Tracheal epithelial cell (primary cell): Measurements from ENCODE around the gene CHST2. TPM values are rescaled to one million over a fixed set of nuclear protein-coding genes. Genes with fewer than 3 reads are reported as not detected.

Experiments
- total RNA-seq: library from RNA; depleted of rRNA; stranded (reverse); fragments of >200 nt; gene quantifications from 2 replicates; pipeline ENCODE4 v1.2.1, GENCODE V29; 2014

The CHST2 gene, protein sequence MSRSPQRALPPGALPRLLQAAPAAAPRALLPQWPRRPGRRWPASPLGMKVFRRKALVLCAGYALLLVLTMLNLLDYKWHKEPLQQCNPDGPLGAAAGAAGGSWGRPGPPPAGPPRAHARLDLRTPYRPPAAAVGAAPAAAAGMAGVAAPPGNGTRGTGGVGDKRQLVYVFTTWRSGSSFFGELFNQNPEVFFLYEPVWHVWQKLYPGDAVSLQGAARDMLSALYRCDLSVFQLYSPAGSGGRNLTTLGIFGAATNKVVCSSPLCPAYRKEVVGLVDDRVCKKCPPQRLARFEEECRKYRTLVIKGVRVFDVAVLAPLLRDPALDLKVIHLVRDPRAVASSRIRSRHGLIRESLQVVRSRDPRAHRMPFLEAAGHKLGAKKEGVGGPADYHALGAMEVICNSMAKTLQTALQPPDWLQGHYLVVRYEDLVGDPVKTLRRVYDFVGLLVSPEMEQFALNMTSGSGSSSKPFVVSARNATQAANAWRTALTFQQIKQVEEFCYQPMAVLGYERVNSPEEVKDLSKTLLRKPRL
- total RNA-seq, result 2.1 and 38.3 TPM in 2 replicates

DNA sequence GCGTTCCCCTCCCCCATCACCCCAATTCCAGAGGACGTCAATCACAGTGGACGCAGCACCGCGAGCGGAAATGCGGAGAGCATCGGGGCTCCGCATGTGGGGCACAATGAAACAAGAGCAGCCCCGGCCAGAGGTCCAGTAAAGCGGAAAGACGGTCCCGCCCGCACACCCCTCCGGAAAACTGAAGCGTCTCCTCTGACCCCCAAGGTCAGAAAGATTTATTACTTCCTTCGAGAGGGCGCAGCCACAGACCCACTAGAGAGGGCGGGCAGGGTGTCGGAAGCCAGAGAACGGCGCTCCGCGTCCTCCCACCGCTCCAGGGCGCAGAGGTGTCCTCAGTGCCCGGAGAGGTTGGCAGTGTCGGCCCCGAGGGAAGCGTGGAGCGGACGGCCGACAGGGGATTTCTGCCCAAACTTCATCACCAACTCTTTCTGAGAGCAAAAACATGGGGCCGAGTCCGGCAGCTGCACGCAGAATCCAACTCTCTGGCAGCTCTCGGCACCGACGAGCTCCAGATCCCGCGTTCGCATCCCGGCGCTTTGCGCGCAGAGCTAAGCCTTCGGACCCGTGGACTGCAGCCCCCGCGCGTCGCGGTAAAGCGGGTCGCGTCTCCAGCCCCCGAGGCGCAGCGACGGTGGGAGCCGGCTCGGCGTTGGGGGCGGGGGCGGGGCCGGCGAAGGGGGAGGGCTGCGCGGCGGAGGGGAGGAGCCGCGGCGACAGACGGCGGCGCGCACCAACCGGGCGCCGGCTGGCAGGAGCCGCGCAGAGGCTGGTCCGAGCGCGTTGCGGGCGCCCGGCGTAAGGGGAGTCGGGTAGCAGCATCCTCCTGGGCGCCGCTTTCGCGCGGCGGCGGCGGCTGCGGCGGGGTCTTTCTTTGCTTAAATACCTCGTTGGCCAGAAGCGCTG lies at the start of gene CHST2:
TSS of gene CHST2 (plus strand) at position 763 of the 906 bp plus-strand sequence. CDS start 1,046 bp downstream, outside the sequence.

Other genes starting within 250 kb of the CHST2 start
- 1.1 and 5.1 TPM in 2 replicates for gene PCOLCE2, start 230.7 kb upstream of the CHST2 start, total RNA-seq
- not detected in 2 replicates for gene PAQR9, start 156.1 kb upstream of the CHST2 start, total RNA-seq
- 45.8 and 52.0 TPM in 2 replicates for gene U2SURP, start 118.2 kb upstream of the CHST2 start, total RNA-seq